ENCODE data around the gene KRTAP6-3. TPM values are rescaled to one million over a fixed set of nuclear protein-coding genes. Genes with fewer than 3 reads are reported as not detected.

Gene KRTAP6-3
- total and polyA plus RNA-seq, 2 of the 8 experiments (the other 6 are each of a cell fraction or from before 2014, with no cell fraction given), result not detected

DNA sequence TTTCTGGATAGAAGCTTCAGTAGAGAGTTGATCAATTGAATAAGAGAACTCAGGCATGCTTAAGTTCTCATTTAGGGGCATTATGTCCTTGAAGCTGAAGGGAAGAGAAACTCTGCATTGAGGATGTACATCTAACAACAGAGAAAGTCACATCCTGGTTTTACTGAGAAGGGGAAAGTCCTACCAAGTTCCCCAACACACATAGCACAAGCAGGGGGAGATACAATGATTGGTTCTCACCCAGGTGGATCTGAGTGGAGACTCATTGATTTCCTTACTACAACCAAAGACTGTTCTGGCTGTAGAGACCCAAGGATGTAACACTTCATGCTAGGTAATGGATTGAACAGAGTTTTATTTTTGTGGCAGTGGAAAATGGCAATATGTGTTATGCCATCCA, 23.0 kb downstream of the KRTAP6-3 start (continued):
- TF ChIP-seq, protein P1, sequence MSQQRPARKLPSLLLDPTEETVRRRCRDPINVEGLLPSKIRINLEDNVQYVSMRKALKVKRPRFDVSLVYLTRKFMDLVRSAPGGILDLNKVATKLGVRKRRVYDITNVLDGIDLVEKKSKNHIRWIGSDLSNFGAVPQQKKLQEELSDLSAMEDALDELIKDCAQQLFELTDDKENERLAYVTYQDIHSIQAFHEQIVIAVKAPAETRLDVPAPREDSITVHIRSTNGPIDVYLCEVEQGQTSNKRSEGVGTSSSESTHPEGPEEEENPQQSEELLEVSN (IDR thresholded peaks at IDR 0.05), result no peak
- TF ChIP-seq CBX5 (IDR thresholded peaks at IDR 0.05; ENCODE audit: low read depth, low read length), result no peak
- TF ChIP-seq HDAC2 (IDR thresholded peaks at IDR 0.05; ENCODE audit: borderline replicate concordance in 1 of 2, low read depth in 2 of 2, low read length in 2 of 2), result no peak

Data from H1 (cell line).